Osteoblast (primary cell): Measurements from ENCODE around the gene PTPRN2. TPM values are rescaled to one million over a fixed set of nuclear protein-coding genes. Genes with fewer than 3 reads are reported as not detected.

Source experiments
- DNase-seq: peaks from one replicate; pipeline ENCODE4 v3.0.0; 2011; ENCODE audit warnings: low spot score, mixed read lengths; ENCODE audit not compliant: insufficient read length; ENCODE audit errors: missing footprints
- H2AFZ ChIP-seq: 2 replicates; pipeline ENCODE4 v1.6.0; 2011; ENCODE audit warnings: mild to moderate bottlenecking, low read length
- H3K27ac ChIP-seq: 2 replicates; pipeline ENCODE4 v1.5.1; 2011; ENCODE audit warnings: mild to moderate bottlenecking, low read depth, low read length, moderate library complexity
- H3K27me3 ChIP-seq: 2 replicates; pipeline ENCODE4 v1.6.0; 2012; ENCODE audit warnings: mild to moderate bottlenecking, control low read depth, inconsistent platforms, low read length, moderate library complexity; ENCODE audit not compliant: insufficient read depth
- H3K36me3 ChIP-seq: 2 replicates; pipeline ENCODE4 v1.5.1; 2011; ENCODE audit warnings: mild to moderate bottlenecking, low read length, control low read depth, moderate library complexity; ENCODE audit not compliant: insufficient read depth
- H3K4me1 ChIP-seq: 2 replicates; pipeline ENCODE4 v1.5.1; 2011; ENCODE audit warnings: mild to moderate bottlenecking, low read length, control low read depth, moderate library complexity; ENCODE audit not compliant: insufficient read depth
- H3K4me2 ChIP-seq: 2 replicates; pipeline ENCODE4 v1.6.0; 2011; ENCODE audit warnings: mild to moderate bottlenecking, low read length; ENCODE audit not compliant: insufficient read depth
- H3K4me3 ChIP-seq: fragments of 200-600 bp; sonication (generic); 3 replicates; pipeline ENCODE4 v1.5.1; 2012; ENCODE audit warnings: mild to moderate bottlenecking, low read length, inconsistent platforms; ENCODE audit not compliant: insufficient read depth
- H3K79me2 ChIP-seq: 2 replicates; pipeline ENCODE4 v1.6.0; 2012; ENCODE audit warnings: mild to moderate bottlenecking, low read length, control low read depth, inconsistent platforms; ENCODE audit not compliant: insufficient read depth
- H3K9me3 ChIP-seq: 2 replicates; pipeline ENCODE4 v1.5.1; 2011; ENCODE audit warnings: low read depth, low read length, control low read depth
- H4K20me1 ChIP-seq: 2 replicates; pipeline ENCODE4 v1.6.0; 2012; ENCODE audit warnings: mild to moderate bottlenecking, low read length, control low read depth; ENCODE audit not compliant: insufficient read depth
- CTCF ChIP-seq: IDR thresholded peaks from 2 replicates; pipeline ENCODE4 v1.5.1; 2011; ENCODE audit warnings: mild to moderate bottlenecking, low read depth, low read length, moderate library complexity; ENCODE audit errors: extremely low read depth
- total RNA-seq: library from RNA; depleted of rRNA; stranded (reverse); fragments of >200 nt; gene quantifications from 2 replicates; pipeline ENCODE4 v1.2.3, GENCODE V29; 2012

The PTPRN2 gene
- total RNA-seq, 1 donor, result 0.36 TPM

GRCh38 chr7:158286210-158286609 is 301.4 kb downstream of the PTPRN2 start:
- H3K4me3 ChIP-seq, result no peak overlapping the region
- no peaks in the 10 kb centered on the region for H3K4me1 ChIP-seq
- no peaks in the 10 kb centered on the region for H4K20me1 ChIP-seq
- TF ChIP-seq CTCF, result no peak
- no peaks in the 10 kb centered on the region for H3K27me3 ChIP-seq
- no peak overlapping the region for H3K27ac ChIP-seq
- no peak for DNase-seq
- no peak overlapping the region for H3K4me2 ChIP-seq
- peaks cover 3% of the 10 kb centered on the region for H3K9me3 ChIP-seq
- H2AFZ ChIP-seq, result no peak overlapping the region
- H3K79me2 ChIP-seq, result no peaks in the 10 kb centered on the region
- H3K36me3 ChIP-seq, result no peaks in the 10 kb centered on the region

- Histone ChIP-seq H2AFZ (no peak overlapping the region), H3K79me2 (no peaks in the 10 kb centered on the region), H3K27me3 (no peaks in the 10 kb centered on the region), H3K4me2 (no peak overlapping the region), H3K27ac (no peak overlapping the region), H4K20me1 (no peaks in the 10 kb centered on the region), H3K4me3 (no peak overlapping the region), H3K36me3 (no peaks in the 10 kb centered on the region), H3K4me1 (no peaks in the 10 kb centered on the region), H3K9me3 (peaks cover 3% of the 10 kb centered on the region)
- no peak for TF ChIP-seq CTCF
- DNase-seq, result peak; percentile 23
Observed at GRCh38 chr7:158285383-158285770, 302.2 kb downstream of the PTPRN2 start.

- H3K79me2 ChIP-seq, result no peaks in the 10 kb centered on the region
- H3K27ac ChIP-seq, result no peak overlapping the region
- H3K9me3 ChIP-seq, result peaks cover 3% of the 10 kb centered on the region
- H3K27me3 ChIP-seq, result no peaks in the 10 kb centered on the region
- H4K20me1 ChIP-seq, result no peaks in the 10 kb centered on the region
- H2AFZ ChIP-seq, result no peak overlapping the region
- no peaks in the 10 kb centered on the region for H3K36me3 ChIP-seq
- no peak overlapping the region for H3K4me2 ChIP-seq
- DNase-seq, result peak; percentile 59
- TF ChIP-seq CTCF, result no peak
- H3K4me1 ChIP-seq, result no peaks in the 10 kb centered on the region
- H3K4me3 ChIP-seq, result no peak overlapping the region
Observed at GRCh38 chr7:158284617-158285382, 302.8 kb downstream of the PTPRN2 start.

GRCh38 chr7:158284121-158284520 is 303.5 kb downstream of the PTPRN2 start:
- H3K27me3 ChIP-seq, result no peaks in the 10 kb centered on the region
- H3K36me3 ChIP-seq, result no peaks in the 10 kb centered on the region
- no peaks in the 10 kb centered on the region for H4K20me1 ChIP-seq
- H2AFZ ChIP-seq, result no peak overlapping the region
- DNase-seq, result peak; percentile 37
- H3K27ac ChIP-seq, result no peak overlapping the region
- H3K4me1 ChIP-seq, result no peaks in the 10 kb centered on the region
- no peak for TF ChIP-seq CTCF
- no peak overlapping the region for H3K4me3 ChIP-seq
- no peaks in the 10 kb centered on the region for H3K79me2 ChIP-seq
- peaks cover 3% of the 10 kb centered on the region for H3K9me3 ChIP-seq
- H3K4me2 ChIP-seq, result no peak overlapping the region
